K562 (cell line): ENCODE measurements around the gene CASTOR1. TPM values are rescaled to one million over a fixed set of nuclear protein-coding genes. Genes with fewer than 3 reads are reported as not detected.

ENCODE experiments used
- ATAC-seq: fragments of 200-7000 bp; cut with Tn5 transposase; 3 replicates; pipeline ENCODE4 v1.9.1; 2020; ENCODE audit warnings: moderate library complexity
- BruUV-seq: library from RNA; stranded (reverse); fragments of 400-500 nt; replicated peaks from 2 replicates; lab custom pipeline; 2021; lab: Mats Ljungman, UMichigan
- CTCF ChIA-PET: fragments of 300-600 bp; formaldehyde crosslinking; extraction: SDS; loops from one replicate; lab custom pipeline; 2021; ENCODE audit warnings: low intra/inter-chr PET ratio; lab: Yijun Ruan, JAX
- POLR2A ChIA-PET: fragments of 300-600, 350-650 bp; sonication (Branson Sonifier 250); formaldehyde crosslinking; extraction: SDS; loops from one replicate; lab custom pipeline; 2021; ENCODE audit warnings: antibody characterized with exemption, inconsistent platforms; lab: Yijun Ruan, JAX
- DNase-seq, 4 experiments: peaks; one replicate each; pipeline versions ENCODE4 v3.0.0 to v3.0.0-alpha.2; 2011 to 2018; ENCODE audit warnings: low spot score in 3 of 4, mixed read lengths in 3 of 4; ENCODE audit errors: extremely low read depth in 1 of 4
- FAIRE-seq: peaks from 2 replicates; lab custom pipeline; 2011; peaks lifted over from hg19 to GRCh38; lab: Jason Lieb, UNC
- H2AFZ ChIP-seq: 2 replicates; pipeline ENCODE4 v1.6.0; 2011; ENCODE audit warnings: low read depth, low read length, control low read depth, inconsistent platforms
- H3K27ac ChIP-seq: fragments of 200-600 bp; 3 replicates; pipeline ENCODE4 v1.8.0; 2011; ENCODE audit warnings: low read depth, mild to moderate bottlenecking, control low read depth, inconsistent platforms, low read length, moderate library complexity, mixed read lengths; ENCODE audit errors: extremely low read depth
- H3K27me3 ChIP-seq, 2 experiments: fragments of 300-600 bp in 1 of 2; 2 replicates in 1 of 2; 3 replicates in 1 of 2; pipeline versions ENCODE4 v1.6.0 to v1.8.0; 2011; ENCODE audit warnings: inconsistent platforms in 2 of 2, low read length in 2 of 2, mild to moderate bottlenecking in 1 of 2, mixed read lengths in 1 of 2, moderate library complexity in 1 of 2; ENCODE audit not compliant: control insufficient read depth in 2 of 2, insufficient read depth in 2 of 2
- H3K36me3 ChIP-seq: fragments of 300-600 bp; 3 replicates; pipeline ENCODE4 v1.8.0; 2011; ENCODE audit warnings: mild to moderate bottlenecking, low read length, inconsistent platforms; ENCODE audit not compliant: control insufficient read depth, insufficient read depth
- H3K4me1 ChIP-seq, 2 experiments: fragments of 200-600 bp in 1 of 2; replicated peaks in 1 of 2; 2 replicates in 1 of 2; 3 replicates in 1 of 2; pipeline versions ENCODE4 v1.5.1 to v1.8.0; 2011; ENCODE audit warnings: inconsistent platforms in 2 of 2, low read length in 2 of 2, mild to moderate bottlenecking in 1 of 2, mixed read lengths in 1 of 2, moderate library complexity in 1 of 2; ENCODE audit not compliant: control insufficient read depth in 2 of 2, insufficient read depth in 2 of 2
- H3K4me2 ChIP-seq: 2 replicates; pipeline ENCODE4 v1.6.1; 2011; ENCODE audit warnings: low read length, control low read depth, inconsistent platforms, mixed read lengths; ENCODE audit not compliant: insufficient read depth
- H3K4me3 ChIP-seq: fragments of 200-600 bp; sonication (generic), shearing (Covaris generic); 2 replicates; pipeline ENCODE4 v1.5.1; 2016; ENCODE audit warnings: control low read depth, inconsistent platforms
- H3K79me2 ChIP-seq: fragments of 200-600 bp; 3 replicates; pipeline ENCODE4 v1.8.0; 2011; ENCODE audit warnings: low read length, inconsistent platforms; ENCODE audit not compliant: control insufficient read depth, insufficient read depth
- H3K9ac ChIP-seq, 2 experiments: 2 replicates each; pipeline versions ENCODE4 v1.6.0 to v1.6.1; 2011; ENCODE audit warnings: low read depth in 2 of 2, low read length in 2 of 2, control low read depth in 1 of 2, inconsistent platforms in 1 of 2, mild to moderate bottlenecking in 1 of 2, mixed read lengths in 1 of 2; ENCODE audit not compliant: insufficient read depth in 1 of 2
- H3K9me1 ChIP-seq: one replicate; pipeline ENCODE4 v1.6.0; 2011; ENCODE audit warnings: inconsistent platforms, mild to moderate bottlenecking, low read length, moderate library complexity; ENCODE audit not compliant: control insufficient read depth, insufficient read depth
- H3K9me3 ChIP-seq: replicated peaks from 2 replicates; pipeline ENCODE4 v1.5.1; 2011; ENCODE audit warnings: low read depth, low read length, inconsistent platforms; ENCODE audit not compliant: control insufficient read depth, insufficient read depth
- H4K20me1 ChIP-seq: replicated peaks from 2 replicates; pipeline ENCODE4 v1.6.1; 2011; ENCODE audit warnings: low read length, inconsistent platforms, mixed read lengths; ENCODE audit not compliant: control insufficient read depth, insufficient read depth
- BRD9 ChIP-seq: fragments of 450-650 bp; IDR thresholded peaks from 2 replicates; pipeline ENCODE4 v1.6.1; 2018; ENCODE audit warnings: low read depth; ENCODE audit not compliant: partially characterized antibody
- CHD1 ChIP-seq: fragments of 200-600 bp; sonication (generic); IDR thresholded peaks from one replicate; pipeline ENCODE4 v1.6.1; 2012; ENCODE audit warnings: mild to moderate bottlenecking, moderate library complexity, low read length, inconsistent platforms
- ESRRB ChIP-seq: fragments of 250-450 bp; sonication (Bioruptor Pico); IDR thresholded peaks from 2 replicates; pipeline ENCODE4 v1.5.0; 2020; ENCODE audit warnings: mild to moderate bottlenecking, moderate library complexity, borderline replicate concordance
- NRF1 ChIP-seq, 2 experiments: fragments of 450-650 bp; IDR thresholded peaks in 1 of 2; conservative IDR thresholded peaks in 1 of 2; 2 replicates each; pipeline ENCODE4 v1.6.1; 2014; ENCODE audit warnings: mild to moderate bottlenecking in 2 of 2
- TCF15 ChIP-seq: fragments of 250-450 bp; sonication (Bioruptor Pico); IDR thresholded peaks from 2 replicates; pipeline ENCODE4 v1.8.0; 2022; ENCODE audit warnings: moderate library complexity, mild to moderate bottlenecking, inconsistent platforms
- ZFX ChIP-seq: sonication (generic); formaldehyde crosslinking; IDR thresholded peaks from 2 replicates; pipeline ENCODE4 v1.8.0; 2022; ENCODE audit warnings: mild to moderate bottlenecking, missing genetic modification reagents, moderate library complexity
- WGBS: fragments of 100-300 bp; shearing (Covaris generic); methylation state at CpG from one replicate; pipeline ENCODE4 v1.1.6; 2016; ENCODE audit warnings: low coverage, mixed read lengths; ENCODE audit not compliant: insufficient coverage; ENCODE audit errors: missing lambda C conversion rate; 5-methylcytosine and 5-hydroxymethylcytosine counted together
- in situ Hi-C: fragments of 300-500 bp; cut with MboI; formaldehyde crosslinking; loops from 4 replicates; pipeline ENCODE4 v1.15.0; 2018; ENCODE audit warnings: inconsistent platforms, mixed read lengths
- intact Hi-C: fragments of 100-400 bp; cut with micrococcal nuclease; formaldehyde crosslinking; loops from 2 replicates; pipeline ENCODE4 v1.14.2; 2022
- polyA plus RNA-seq, 8 experiments: library from polyadenylated mRNA; depleted of rRNA in 4 of 8; stranded (reverse) in 5 of 8; unstranded in 3 of 8; fragments of >200 nt; fragmentation: Nextera tagmentation in 2 of 8; fragmentation: Illumina TruSeq in 1 of 8; extraction: Ambion mirVana in 2 of 8; extraction: Trizol in 1 of 8; gene quantifications; 2 replicates each; pipeline versions ENCODE4 v1.2.1 to v1.2.3, GENCODE V29; 2011 to 2014; ENCODE audit warnings: inconsistent platforms in 1 of 8, missing spikeins in 1 of 8
- total RNA-seq, 7 experiments: library from RNA; depleted of rRNA in 6 of 7; stranded (reverse); fragments of >200 nt in 6 of 7; fragmentation: Illumina TruSeq in 2 of 7; extraction: Trizol in 2 of 7; gene quantifications; 2 replicates each; pipeline versions ENCODE4 v1.2.1 to v1.2.3, GENCODE V29; 2011 to 2021; ENCODE audit warnings: low replicate concordance in 1 of 7

Gene CASTOR1
- total and polyA plus RNA-seq, 9 of the 15 experiments (the other 6 are each of a cell fraction or from before 2014, with no cell fraction given), result 0.35 to 2.6 (median 1.1) TPM

DNA sequence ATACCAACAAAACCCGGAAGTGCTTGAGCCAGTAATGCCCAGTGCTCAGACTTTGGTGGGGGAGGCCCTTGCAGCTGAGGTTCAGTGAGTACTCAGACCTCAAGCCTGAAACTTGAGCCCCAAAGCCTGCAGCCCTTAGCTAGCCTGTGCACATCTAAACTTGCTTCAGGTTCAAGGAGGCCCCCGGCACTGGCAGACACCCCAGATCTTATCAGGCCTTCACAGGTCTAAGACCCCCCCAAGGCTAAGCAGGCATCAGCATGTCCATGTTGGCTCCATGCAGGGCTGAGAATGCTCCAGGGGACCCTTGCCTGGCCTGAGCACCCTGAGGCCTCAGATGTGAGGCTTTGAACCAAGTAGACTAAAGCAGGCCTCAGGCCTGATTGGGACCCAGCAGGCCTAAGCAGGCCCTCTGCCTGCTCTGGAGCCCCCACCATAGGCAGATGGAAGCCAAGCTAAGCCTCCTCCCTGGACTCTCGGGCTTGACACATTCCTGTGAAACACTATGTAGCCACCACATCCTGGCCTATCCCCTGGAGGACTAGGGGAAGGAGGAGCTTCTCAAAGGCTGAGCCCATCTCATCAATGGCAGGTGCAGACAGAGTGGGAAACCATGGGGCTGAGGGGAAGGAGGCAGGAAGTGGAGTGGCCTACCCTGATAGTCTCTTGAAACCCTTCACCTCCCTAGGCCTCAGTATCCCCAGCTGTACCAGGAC is 1.2 kb upstream of the CASTOR1 start:
- no peak for DNase-seq
- H3K9ac ChIP-seq, result peak overlapping the region in 1 of 2 experiments; percentile 79; a peak in 2 of 4 replicates
- no peaks in the 10 kb centered on the region for H3K27me3 ChIP-seq
- 22% methylated on average over 3 of the region's 3 CpGs for WGBS
- POLR2A ChIA-PET, result interaction anchor here (0.6 to 1.4 kb wide), 6 partner anchors 10 to 272 kb away, joined by 3 to 7 read pairs (median 4); no protein-coding TSS in a partner anchor
- TF ChIP-seq ESRRB (CRISPR knock-in tag) (no peak), ZFX (CRISPR knock-in tag) (peak; percentile 32; the same call in 1 of the 2 replicates)
- H3K4me1 ChIP-seq, result peaks cover 19 to 49% of the 10 kb centered on the region in 2 experiments; a peak in 4 of 5 replicates
- no peak for ATAC-seq
- intact Hi-C loops (no loop called here), in situ Hi-C loops (no loop called here)
- peaks cover 16% of the 10 kb centered on the region; the same call in 1 of the 3 replicates for H3K36me3 ChIP-seq
- H2AFZ ChIP-seq, result no peak overlapping the region
- H4K20me1 ChIP-seq, result peaks cover 6% of the 10 kb centered on the region; the same call in 1 of the 2 replicates
- BruUV-seq, result no TSS peak
- no peak overlapping the region; the same call in 2 of the 3 replicates for H3K27ac ChIP-seq
- no peaks in the 10 kb centered on the region for H3K79me2 ChIP-seq
- no peaks in the 10 kb centered on the region for H3K9me3 ChIP-seq
- FAIRE-seq, result no peak
- H3K4me2 ChIP-seq, result no peak overlapping the region
- CTCF ChIA-PET, result no interaction called here
- H3K9me1 ChIP-seq, result no peaks in the 10 kb centered on the region
- H3K4me3 ChIP-seq, result no peak overlapping the region

DNA sequence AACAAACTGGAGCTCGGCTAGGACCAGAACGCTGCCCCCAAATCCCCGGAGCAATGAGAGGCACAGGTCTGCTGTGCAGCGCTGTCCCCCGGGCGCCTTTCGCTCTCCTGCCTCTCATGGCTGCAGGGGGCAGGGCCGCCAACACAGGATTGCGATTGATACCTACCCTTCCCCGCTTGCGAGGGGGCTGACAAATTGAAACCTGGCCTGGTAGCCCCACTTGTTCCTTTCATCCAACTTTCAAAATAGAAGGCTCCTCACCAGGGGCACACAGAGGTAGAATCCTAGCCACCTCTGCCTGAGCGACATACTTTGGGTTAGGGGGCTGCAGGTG is 642 bp upstream of the CASTOR1 start:
- peak overlapping the region; percentile 60 for H3K4me2 ChIP-seq
- ChIA-PET CTCF (interaction anchor here (0.7 kb wide), 1 partner anchor 16 kb away, joined by 3 read pairs; no protein-coding TSS in a partner anchor), POLR2A (interaction anchor here (0.6 to 1.4 kb wide), 3 partner anchors 10 to 19 kb away, joined by 3 to 7 read pairs (median 5); no protein-coding TSS in a partner anchor)
- no peaks in the 10 kb centered on the region for H3K79me2 ChIP-seq
- BruUV-seq, result no TSS peak
- peak overlapping the region in 1 of 2 experiments; percentile 79; a peak in 1 of 4 replicates for H3K9ac ChIP-seq
- H3K9me3 ChIP-seq, result no peaks in the 10 kb centered on the region
- intact Hi-C loops, result loop anchor here (2.0 kb wide), 1 partner anchor 37 kb away; the partner anchor contains the start of gene TBC1D10A
- H3K4me1 ChIP-seq, result peaks cover 19 to 54% of the 10 kb centered on the region in 2 experiments; a peak in 4 of 5 replicates
- no peaks in the 10 kb centered on the region for H3K9me1 ChIP-seq
- FAIRE-seq, result no peak
- peak overlapping the region; percentile 58 for H3K4me3 ChIP-seq
- H3K36me3 ChIP-seq, result peaks cover 16% of the 10 kb centered on the region; the same call in 1 of the 3 replicates
- H3K27ac ChIP-seq, result no peak overlapping the region
- peak; percentile 3 for ATAC-seq
- peak overlapping the region; percentile 59; the same call in 1 of the 2 replicates for H2AFZ ChIP-seq
- TF ChIP-seq BRD9 (no peak), TCF15 (no peak), CHD1 (no peak), NRF1 (conservative IDR thresholded peaks at IDR 0.05 in 1 of 2, IDR thresholded peaks at IDR 0.05 in 1 of 2) (peak in 1 of 2 experiments; percentile 5; a peak in 3 of 4 replicates)
- in situ Hi-C loops, result loop anchor here (10.0 kb wide), 1 partner anchor 315 kb away; the partner anchor contains the start of gene TCN2
- peaks cover 6% of the 10 kb centered on the region; the same call in 1 of the 2 replicates for H4K20me1 ChIP-seq
- WGBS, result 32% methylated on average over 11 of the region's 12 CpGs
- DNase-seq, result no peak
- H3K27me3 ChIP-seq, result no peaks in the 10 kb centered on the region
